Measurements from ENCODE around the gene CHST12. TPM values are rescaled to one million over a fixed set of nuclear protein-coding genes. Genes with fewer than 3 reads are reported as not detected.

The CHST12 gene
- total and polyA plus RNA-seq, 2 of the 4 experiments (the other 2 are of a cell fraction) = 3.8 to 27.0 TPM

GRCh38 chr7:2437537-2438148, 34.2 kb downstream of the CHST12 start:
- POLR2A ChIA-PET (ENCODE audit: unreplicated experiment) = no interaction called here
- no peak overlapping the region for H3K4me3 ChIP-seq (ENCODE audit: insufficient read depth, low read depth, low read length)
- in situ Hi-C loops (cut with MboI; ENCODE audit: low sequenced_read_pairs) = no loop called here

More at GRCh38 chr7:2437537-2438148, 34.2 kb downstream of the CHST12 start:
- no peak overlapping the region for H4K5ac ChIP-seq (ENCODE audit: low read depth, low read length)
- no peak overlapping the region for H3K9ac ChIP-seq (ENCODE audit: low read depth, low read length)
- H2AK5ac ChIP-seq (ENCODE audit: low read depth, low read length) = no peak overlapping the region
- H3K18ac ChIP-seq (ENCODE audit: low read depth, low read length) = no peak overlapping the region
- no peaks in the 10 kb centered on the region for H3K4me1 ChIP-seq (ENCODE audit: control insufficient read depth, insufficient read depth, low read length)
- no peak overlapping the region for H3K4me2 ChIP-seq (ENCODE audit: low read depth, low read length)
- no peak overlapping the region for H3K27ac ChIP-seq (ENCODE audit: insufficient read depth, low read length)
- no peak for ATAC-seq (ENCODE audit: low read depth)
- CTCF ChIA-PET = no interaction called here
- H3K27me3 ChIP-seq (ENCODE audit: control insufficient read depth, insufficient read depth, low read length) = no peaks in the 10 kb centered on the region
- H2BK20ac ChIP-seq (ENCODE audit: low read depth, low read length) = no peak overlapping the region
- no peak overlapping the region for H3K4ac ChIP-seq (ENCODE audit: low read depth, low read length)
- H3K9me1 ChIP-seq (ENCODE audit: insufficient read depth, low read length) = 0 out of 2 replicates have a peak, but pooled peaks cover 3% of the 10 kb centered on the region
- BruUV-seq (replicated peaks) = no TSS peak
- H2AFZ ChIP-seq (replicated peaks; ENCODE audit: low read length, poor library complexity) = no peak overlapping the region
- H3K36me3 ChIP-seq (ENCODE audit: control insufficient read depth, insufficient read depth, low read length) = peaks cover 25% of the 10 kb centered on the region
- H3K23ac ChIP-seq (ENCODE audit: low read depth, low read length) = no peak overlapping the region
- TF ChIP-seq MAZ (IDR thresholded peaks at IDR 0.05; ENCODE audit: borderline replicate concordance, low read depth, low read length) (no peak), BHLHE40 (IDR thresholded peaks at IDR 0.05; ENCODE audit: low read depth, low read length) (no peak), ELK1 (IDR thresholded peaks at IDR 0.05; ENCODE audit: borderline replicate concordance, low read depth, low read length) (no peak), CEBPB (IDR thresholded peaks at IDR 0.05; ENCODE audit: low read depth, low read length) (no peak), SMC3 (IDR thresholded peaks at IDR 0.05; ENCODE audit: low read depth, low read length) (no peak), POLR2A (IDR thresholded peaks at IDR 0.05; ENCODE audit: low read depth, low read length) (no peak), NFE2L2 (IDR thresholded peaks at IDR 0.05; ENCODE audit: low read depth, low read length) (no peak), MAFK (IDR thresholded peaks at IDR 0.05; ENCODE audit: low read depth, low read length) (no peak), RAD21 (IDR thresholded peaks at IDR 0.05; ENCODE audit: low read length) (no peak), FOS (IDR thresholded peaks at IDR 0.05; ENCODE audit: low read depth, low read length) (no peak)
- 93% methylated on average over 2 of the region's 16 CpGs; no CpG with 5 or more reads in 1 of the 2 experiments for WGBS, 2 experiments (ENCODE audit: extremely low coverage in 2 of 2, insufficient read length in 1 of 2)
- H4K20me1 ChIP-seq (ENCODE audit: insufficient read depth, low read length) = no peaks in the 10 kb centered on the region
- no peak overlapping the region for H2AK9ac ChIP-seq (replicated peaks; ENCODE audit: low read depth, low read length, poor library complexity)
- H3K79me1 ChIP-seq (ENCODE audit: low read depth in 1 of 2, low read length in 2 of 2) = no peaks in the 10 kb centered on the region; a peak in 1 of 4 replicates
- no peak overlapping the region for H3K14ac ChIP-seq (replicated peaks; ENCODE audit: low read depth, low read length)
- H2BK15ac ChIP-seq (ENCODE audit: low read depth, low read length) = no peak overlapping the region
- no peak for DNase-seq
- H4K8ac ChIP-seq (ENCODE audit: low read depth in 2 of 2, low read length in 2 of 2) = no peak overlapping the region
- H3K56ac ChIP-seq (ENCODE audit: extremely low read depth, insufficient read depth, low read length) = no peak overlapping the region
- dilution Hi-C loops (cut with HindIII; ENCODE audit: low sequenced_read_pairs, unreplicated experiment) (no loop called here), intact Hi-C loops (cut with micrococcal nuclease) (no loop called here)
- H3K9me3 ChIP-seq (ENCODE audit: control insufficient read depth, insufficient read depth, low read length) = no peaks in the 10 kb centered on the region
- H2BK5ac ChIP-seq (ENCODE audit: low read depth, low read length, poor library complexity, severe bottlenecking) = no peak overlapping the region
- no peak overlapping the region for H2BK120ac ChIP-seq (ENCODE audit: low read depth, low read length)
- H4K91ac ChIP-seq (ENCODE audit: insufficient read depth, low read depth, low read length) = no peak overlapping the region

Data from IMR-90 (cell line).